Measurements from ENCODE around the gene MLX. TPM values are rescaled to one million over a fixed set of nuclear protein-coding genes. Genes with fewer than 3 reads are reported as not detected.

MLX gene
- total and polyA plus RNA-seq, 10 of the 15 experiments (the other 5 are each of a cell fraction or from before 2014, with no cell fraction given) = 34.4 to 65.0 (median 44.4) TPM

- no peaks in the 10 kb centered on the region; the same call in 1 of the 2 replicates for H4K20me1 ChIP-seq (ENCODE audit: control insufficient read depth, insufficient read depth)
- TF ChIP-seq POLR2AphosphoS2 (IDR thresholded peaks at IDR 0.05; ENCODE audit: low read depth, low read length) (0 out of 2 replicates have a peak, but pooled peaks have one; percentile 43), PAX8 (IDR thresholded peaks at IDR 0.05) (no peak)
- ChIA-PET CTCF (interaction anchor here (1.1 to 10.4 kb wide), 13 partner anchors 8 to 297 kb away, joined by 3 to 120 read pairs (median 7); partner anchors contain the start of gene NAGLU), SMC1A (ENCODE audit: uncharacterized antibody, unreplicated experiment) (interaction anchor here (0.8 to 2.0 kb wide), 6 partner anchors 8 to 198 kb away, joined by 3 to 6 read pairs (median 4); no protein-coding TSS in a partner anchor), RAD21 (ENCODE audit: unreplicated experiment) (interaction anchor here (1.3 kb wide), 1 partner anchor 93 kb away, joined by 3 read pairs; no protein-coding TSS in a partner anchor), POLR2A (interaction anchor here (0.5 to 0.6 kb wide), 3 partner anchors 95 to 446 kb away, joined by 3 to 5 read pairs (median 4); no protein-coding TSS in a partner anchor)
- 80% methylated on average over 6 of the region's 6 CpGs for WGBS (ENCODE audit: insufficient coverage, insufficient replicate concordance, low lambda C conversion rate, missing lambda C conversion rate)
- in situ Hi-C loops (cut with MboI) = no loop called here
- no peak overlapping the region for H3K4me2 ChIP-seq (ENCODE audit: control insufficient read depth, insufficient read depth)
- no peaks in the 10 kb centered on the region for H3K9me3 ChIP-seq (replicated peaks; ENCODE audit: control insufficient read depth, insufficient read depth, low read length)
- H3K4me1 ChIP-seq (ENCODE audit: control insufficient read depth, insufficient read depth, low read length) = no peaks in the 10 kb centered on the region
- H3K79me2 ChIP-seq (ENCODE audit: control insufficient read depth, insufficient read depth, low read length) = no peaks in the 10 kb centered on the region
- H3K4me3 ChIP-seq = no peak overlapping the region
- H3K36me3 ChIP-seq (ENCODE audit: control insufficient read depth in 2 of 2, insufficient read depth in 2 of 2, low read length in 1 of 2) = peaks cover 4 to 11% of the 10 kb centered on the region in 2 experiments; a peak in 3 of 4 replicates
- H2AFZ ChIP-seq (ENCODE audit: control insufficient read depth, low read depth, low read length) = no peak overlapping the region
- H3K27ac ChIP-seq (ENCODE audit: control insufficient read depth, insufficient read depth) = no peak overlapping the region
- BruUV-seq (replicated peaks) = no TSS peak
- intact Hi-C loops (cut with micrococcal nuclease; ENCODE audit: unreplicated experiment) = loop anchor here (5.0 kb wide), 1 partner anchor 112 kb away; no protein-coding TSS in a partner anchor
- no peak for DNase-seq (ENCODE audit: low read depth, low spot score)
- no peak for FAIRE-seq
- no peaks in the 10 kb centered on the region for H3K27me3 ChIP-seq (replicated peaks in 1 of 2; ENCODE audit: control insufficient read depth in 2 of 2, insufficient read depth in 2 of 2, low read length in 1 of 2)
- H3K9ac ChIP-seq (ENCODE audit: control insufficient read depth, insufficient read depth, low read length) = no peak overlapping the region
- ATAC-seq = no peak
Observed at GRCh38 chr17:42518755-42519545, 48.0 kb upstream of the MLX start.
